Aorta (tissue), 4 donors: Measurements from ENCODE around the gene AMPD2. TPM values are rescaled to one million over a fixed set of nuclear protein-coding genes. Genes with fewer than 3 reads are reported as not detected.

Source experiments
- polyA plus RNA-seq, 2 donors: library from polyadenylated mRNA; stranded (reverse); fragments of 200-250 nt; gene quantifications; one replicate each; pipeline ENCODE4 v1.2.3, GENCODE V29; 2013
- total RNA-seq, 2 donors: library from RNA; stranded (reverse); fragmentation: NEBNext Ultra II Directional; extraction: Animal tissue kit (Norgen Biotek cat#: 25700); gene quantifications; one replicate each; pipeline ENCODE4 v1.2.1, GENCODE V29; 2021
- donor health status: healthy with polysubstance abuse.
- donor health status: Bipolar disorder and iron deficiency.
- donor health status: DM: no; HTN: no; CAD: no.
- donor health status: DM: yes; HTN: yes; CAD: no.

AMPD2 gene
- total and polyA plus RNA-seq, 4 donors = 19.8 to 85.9 (median 68.4) TPM

Other genes starting within 250 kb of the AMPD2 start
- gene SORT1, start 221.9 kb upstream of the AMPD2 start, total RNA-seq = 100 to 1,000 TPM; 119 to 310 TPM
- gene SORT1, start 221.9 kb upstream of the AMPD2 start, polyA plus RNA-seq = 10 to 100 TPM; 47.3 to 74.6 TPM
- gene PSMA5, start 193.4 kb upstream of the AMPD2 start, total RNA-seq = 10 to 100 TPM; 37.4 to 49.9 TPM
- gene PSMA5, start 193.4 kb upstream of the AMPD2 start, polyA plus RNA-seq = 10 to 100 TPM; 39.1 to 57.1 TPM
- gene SYPL2, start 153.3 kb upstream of the AMPD2 start, total RNA-seq = 1 to 10 TPM; 5.9 to 6.2 TPM
- gene SYPL2, start 153.3 kb upstream of the AMPD2 start, polyA plus RNA-seq = 1 to 10 TPM; 1.4 to 2.8 TPM
- 1 to 10 TPM; 3.8 to 4.2 TPM for gene ATXN7L2, start 135.9 kb upstream of the AMPD2 start, total RNA-seq
- 10 to 100 TPM in 1 of 2 donors, under 1 TPM in 1; 0.63 to 12.5 TPM for gene ATXN7L2, start 135.9 kb upstream of the AMPD2 start, polyA plus RNA-seq
- 10 to 100 TPM; 10.6 TPM for gene CYB561D1, start 125.7 kb upstream of the AMPD2 start, total RNA-seq
- gene CYB561D1, start 125.7 kb upstream of the AMPD2 start, polyA plus RNA-seq = 1 to 10 TPM; 5.4 to 5.7 TPM
- 1 to 10 TPM; 3.8 to 7.7 TPM for gene AMIGO1, start 110.1 kb upstream of the AMPD2 start, total RNA-seq
- 1 to 10 TPM; 3.1 to 4.5 TPM for gene AMIGO1, start 110.1 kb upstream of the AMPD2 start, polyA plus RNA-seq
- not detected for gene GPR61, start 80.0 kb upstream of the AMPD2 start, total RNA-seq
- gene GPR61, start 80.0 kb upstream of the AMPD2 start, polyA plus RNA-seq = not detected
- gene GNAI3, start 71.2 kb upstream of the AMPD2 start, total RNA-seq = 1 to 10 TPM; 7.0 to 8.2 TPM
- 1 to 10 TPM; 3.0 to 3.3 TPM for gene GNAI3, start 71.2 kb upstream of the AMPD2 start, polyA plus RNA-seq
- gene GNAT2, start 221 bp upstream of the AMPD2 start, total RNA-seq = not detected
- gene GNAT2, start 221 bp upstream of the AMPD2 start, polyA plus RNA-seq = not detected
- 10 to 100 TPM; 15.0 to 29.8 TPM for gene GSTM4, start 36.3 kb downstream of the AMPD2 start, total RNA-seq
- gene GSTM4, start 36.3 kb downstream of the AMPD2 start, polyA plus RNA-seq = 10 to 100 TPM; 33.8 to 53.1 TPM
- 100 to 1,000 TPM in 1 of 2 donors, 10 to 100 TPM in 1; 48.3 to 136 TPM for gene GSTM2, start 48.2 kb downstream of the AMPD2 start, total RNA-seq
- gene GSTM2, start 48.2 kb downstream of the AMPD2 start, polyA plus RNA-seq = 100 to 1,000 TPM in 1 of 2 donors, 10 to 100 TPM in 1; 17.5 to 279 TPM
- gene GSTM1, start 68.0 kb downstream of the AMPD2 start, total RNA-seq = 10 to 100 TPM in 1 of 2 donors, not detected in 1; 63.8 TPM
- gene GSTM1, start 68.0 kb downstream of the AMPD2 start, polyA plus RNA-seq = 10 to 100 TPM; 42.4 to 54.4 TPM
- 10 to 100 TPM in 1 of 2 donors, 1 to 10 TPM in 1; 5.7 to 23.4 TPM for gene GSTM5, start 92.4 kb downstream of the AMPD2 start, total RNA-seq
- 10 to 100 TPM in 1 of 2 donors, 1 to 10 TPM in 1; 8.6 to 10.8 TPM for gene GSTM5, start 92.4 kb downstream of the AMPD2 start, polyA plus RNA-seq
- 10 to 100 TPM; 17.9 to 56.5 TPM for gene GSTM3, start 121.2 kb downstream of the AMPD2 start, total RNA-seq
- gene GSTM3, start 121.2 kb downstream of the AMPD2 start, polyA plus RNA-seq = 100 to 1,000 TPM in 1 of 2 donors, 10 to 100 TPM in 1; 75.7 to 146 TPM
- gene EPS8L3, start 144.1 kb downstream of the AMPD2 start, total RNA-seq = not detected
- 10 to 100 TPM in 1 of 2 donors, under 1 TPM in 1; 0.46 to 36.7 TPM for gene EPS8L3, start 144.1 kb downstream of the AMPD2 start, polyA plus RNA-seq